Esophagus squamous epithelium (tissue), 4 donors: Measurements from ENCODE around the gene PLOD1.

Experiments used
- CTCF ChIP-seq, 6 experiments: fragments of 450-650 bp in 4 of 6; fragments of 200-600 bp in 2 of 6; sonication (generic) in 2 of 6; IDR thresholded peaks; one replicate each; pipeline ENCODE4 v1.5.1; 2016 to 2019; ENCODE audit warnings: antibody characterized with exemption in 6 of 6, mild to moderate bottlenecking in 4 of 6, moderate library complexity in 4 of 6
- POLR2A ChIP-seq, 4 donors: fragments of 450-650 bp; IDR thresholded peaks; one replicate each; pipeline ENCODE4 v1.6.1; 2017; ENCODE audit warnings: antibody characterized with exemption in 4 of 4, mild to moderate bottlenecking in 4 of 4, moderate library complexity in 3 of 4

GRCh38 chr1:11931845-11932244 is 2.7 kb upstream of the PLOD1 start:
- TF ChIP-seq POLR2A (IDR thresholded peaks at IDR 0.05) (no peak), CTCF (IDR thresholded peaks at IDR 0.05) (no peak)
